Measurements from ENCODE around the gene ZNF581. TPM values are rescaled to one million over a fixed set of nuclear protein-coding genes. Genes with fewer than 3 reads are reported as not detected.

The ZNF581 gene
- total RNA-seq, 1 experiment from 2014 or later: 65.1 TPM

DNA sequence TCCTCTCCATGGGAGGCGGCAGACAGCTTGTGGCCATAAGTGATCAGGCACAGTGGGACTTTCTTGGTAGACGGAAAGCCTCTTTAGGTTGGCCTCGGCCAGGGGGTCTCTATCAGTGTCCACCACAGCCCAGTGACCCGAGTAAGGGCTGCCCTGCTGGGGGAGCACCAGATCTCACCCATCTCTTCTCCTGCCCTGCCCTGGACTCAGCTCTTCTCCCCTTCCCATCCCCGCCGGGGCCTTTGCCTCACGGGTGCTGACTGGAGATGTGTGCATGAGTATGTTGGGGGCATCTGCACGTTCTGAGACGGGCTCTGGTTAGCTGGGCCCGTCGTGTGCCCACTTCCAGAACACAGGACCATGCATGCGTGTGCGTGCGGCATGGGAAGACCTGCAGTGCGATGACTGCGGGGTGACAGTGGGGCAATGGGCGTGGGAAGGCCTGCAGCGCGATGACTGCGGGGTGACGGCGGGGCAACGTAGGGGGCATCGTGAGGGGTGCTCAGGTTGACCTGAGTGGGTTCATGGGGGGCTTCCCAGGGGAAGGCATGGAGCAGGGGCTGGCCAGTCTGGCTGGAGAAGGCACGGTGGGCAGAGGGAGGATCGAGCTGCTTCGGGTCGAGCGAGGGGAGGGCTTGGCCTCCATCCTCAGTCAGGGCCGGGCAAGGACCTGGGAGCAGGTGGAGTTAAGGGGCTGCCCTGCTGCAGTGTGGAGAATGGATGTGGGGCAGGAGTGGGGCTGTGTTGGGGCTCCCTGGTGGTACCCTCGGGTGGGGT, 47.5 kb downstream of the ZNF581 start:
- no peak for DNase-seq
- no peak overlapping the region for H4K5ac ChIP-seq (ENCODE audit: insufficient read length, low read depth, low read length)
- no peak overlapping the region for H4K8ac ChIP-seq (replicated peaks; ENCODE audit: insufficient read length, low read depth, low read length)
- H4K20me1 ChIP-seq (ENCODE audit: control insufficient read depth, insufficient read depth, insufficient read length): no peaks in the 10 kb centered on the region
- Mint-ChIP-seq H3K4me3 (no peak overlapping the region), H3K9me3 (no peaks in the 10 kb centered on the region; a peak in 1 of 5 replicates), H3K4me1 (no peaks in the 10 kb centered on the region), H3K27me3 (ENCODE audit: low read depth) (no peaks in the 10 kb centered on the region), H3K27ac (no peak overlapping the region; a peak in 1 of 7 replicates), H3K36me3 (ENCODE audit: insufficient read depth in 1 of 3, low read depth in 3 of 3) (peaks cover 26 to 63% (median 53%) of the 10 kb centered on the region in 3 experiments; a peak in 6 of 7 replicates)
- no peak overlapping the region for H3K27ac ChIP-seq (ENCODE audit: insufficient read length, low read depth, low read length)
- H2BK12ac ChIP-seq (ENCODE audit: insufficient read length, low read depth, low read length): no peak overlapping the region
- H3K4ac ChIP-seq (ENCODE audit: low read depth, low read length): no peak overlapping the region
- no peaks in the 10 kb centered on the region for H3K9me3 ChIP-seq (ENCODE audit: control insufficient read depth, low read depth, low read length)
- H2AK5ac ChIP-seq (ENCODE audit: insufficient read length, low read length): no peak overlapping the region
- H3T11ph ChIP-seq (ENCODE audit: low read length): no peak overlapping the region
- H2BK15ac ChIP-seq (ENCODE audit: low read depth, low read length): no peak overlapping the region
- H3K18ac ChIP-seq (ENCODE audit: insufficient read length, low read depth, low read length): no peak overlapping the region
- TF ChIP-seq, protein P1, sequence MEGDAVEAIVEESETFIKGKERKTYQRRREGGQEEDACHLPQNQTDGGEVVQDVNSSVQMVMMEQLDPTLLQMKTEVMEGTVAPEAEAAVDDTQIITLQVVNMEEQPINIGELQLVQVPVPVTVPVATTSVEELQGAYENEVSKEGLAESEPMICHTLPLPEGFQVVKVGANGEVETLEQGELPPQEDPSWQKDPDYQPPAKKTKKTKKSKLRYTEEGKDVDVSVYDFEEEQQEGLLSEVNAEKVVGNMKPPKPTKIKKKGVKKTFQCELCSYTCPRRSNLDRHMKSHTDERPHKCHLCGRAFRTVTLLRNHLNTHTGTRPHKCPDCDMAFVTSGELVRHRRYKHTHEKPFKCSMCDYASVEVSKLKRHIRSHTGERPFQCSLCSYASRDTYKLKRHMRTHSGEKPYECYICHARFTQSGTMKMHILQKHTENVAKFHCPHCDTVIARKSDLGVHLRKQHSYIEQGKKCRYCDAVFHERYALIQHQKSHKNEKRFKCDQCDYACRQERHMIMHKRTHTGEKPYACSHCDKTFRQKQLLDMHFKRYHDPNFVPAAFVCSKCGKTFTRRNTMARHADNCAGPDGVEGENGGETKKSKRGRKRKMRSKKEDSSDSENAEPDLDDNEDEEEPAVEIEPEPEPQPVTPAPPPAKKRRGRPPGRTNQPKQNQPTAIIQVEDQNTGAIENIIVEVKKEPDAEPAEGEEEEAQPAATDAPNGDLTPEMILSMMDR (conservative IDR thresholded peaks at IDR 0.05): no peak
- WGBS (ENCODE audit: extremely low coverage, insufficient read length, low lambda C conversion rate): no CpG with 5 or more reads among the region's 31 CpGs
- no peak overlapping the region for H2BK120ac ChIP-seq (ENCODE audit: low read depth, low read length, poor library complexity, severe bottlenecking)
- no peaks in the 10 kb centered on the region for H3K4me1 ChIP-seq (ENCODE audit: insufficient read depth, low read length)
- no peak overlapping the region for H2BK20ac ChIP-seq (ENCODE audit: low read depth, low read length, poor library complexity, severe bottlenecking)
- H3K27me3 ChIP-seq (ENCODE audit: insufficient read depth, low read length): no peaks in the 10 kb centered on the region
- H3K14ac ChIP-seq (ENCODE audit: insufficient read depth, low read length): no peak overlapping the region; the same call in 1 of the 2 replicates
- no peak overlapping the region for H3K56ac ChIP-seq (ENCODE audit: insufficient read length, low read depth, low read length)
- H3K79me1 ChIP-seq (ENCODE audit: insufficient read depth, low read depth, low read length, poor library complexity, severe bottlenecking): no peaks in the 10 kb centered on the region
- no peak overlapping the region for H2BK5ac ChIP-seq (ENCODE audit: insufficient read length, low read length)
- no peak overlapping the region for H4K91ac ChIP-seq (ENCODE audit: insufficient read length, low read depth, low read length)
- H3K9ac ChIP-seq (ENCODE audit: extremely low read depth, insufficient read length, low read length): no peak overlapping the region
- H2AFZ ChIP-seq (ENCODE audit: low read length): no peak overlapping the region
- no peaks in the 10 kb centered on the region for H3K23me2 ChIP-seq (ENCODE audit: insufficient read length, low read depth, low read length, poor library complexity, severe bottlenecking)
- no peak overlapping the region for H3K4me2 ChIP-seq (ENCODE audit: insufficient read depth, insufficient read length, low read length)
- no peak overlapping the region for H3K23ac ChIP-seq (ENCODE audit: insufficient read length, low read depth, low read length)
- H3K79me2 ChIP-seq (ENCODE audit: insufficient read depth, low read length): no peaks in the 10 kb centered on the region

All from H9 (cell line).